ENCODE data around the gene ARL15.

ARL15 gene

DNA sequence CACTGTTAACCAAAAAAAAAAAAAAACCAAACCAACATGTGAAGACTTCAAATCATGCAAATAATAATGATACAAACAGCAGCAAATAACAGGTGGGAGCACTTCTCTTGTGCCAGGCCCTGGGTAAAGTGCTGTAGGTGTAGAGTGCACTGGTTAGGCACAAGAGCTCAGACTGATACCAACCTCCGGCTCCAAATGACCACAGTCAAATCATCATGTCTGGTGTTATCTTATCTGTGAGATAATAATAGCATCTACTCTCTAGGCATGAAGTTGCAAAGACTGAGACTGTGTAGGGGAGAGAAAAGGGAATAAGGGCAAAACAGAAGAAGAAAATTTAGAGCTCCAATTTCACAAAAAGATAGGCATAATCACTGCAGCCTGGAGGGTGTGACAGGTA is 159.5 kb downstream of the ARL15 start:
- no peak for DNase-seq (ENCODE audit: low read depth)

DNA sequence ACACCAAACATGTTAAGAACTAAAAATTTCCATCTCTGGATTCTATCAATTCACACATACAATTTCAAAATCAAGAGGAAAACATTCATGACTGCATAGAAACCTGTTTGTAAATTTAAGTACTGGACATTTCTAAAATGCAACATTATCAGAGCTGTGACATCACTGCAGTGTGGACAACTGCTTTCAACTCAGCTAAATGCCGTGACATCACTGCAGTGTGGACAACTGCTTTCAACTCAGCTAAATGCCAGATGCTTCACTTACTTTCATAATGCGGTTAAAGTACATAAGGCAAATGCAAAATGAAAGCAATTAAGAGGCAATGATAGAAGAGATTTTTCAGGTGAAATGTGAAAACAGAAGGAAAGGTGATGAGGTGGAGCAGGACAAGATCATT is 161.5 kb downstream of the ARL15 start:
- no peak for DNase-seq (ENCODE audit: low read depth)

DNA sequence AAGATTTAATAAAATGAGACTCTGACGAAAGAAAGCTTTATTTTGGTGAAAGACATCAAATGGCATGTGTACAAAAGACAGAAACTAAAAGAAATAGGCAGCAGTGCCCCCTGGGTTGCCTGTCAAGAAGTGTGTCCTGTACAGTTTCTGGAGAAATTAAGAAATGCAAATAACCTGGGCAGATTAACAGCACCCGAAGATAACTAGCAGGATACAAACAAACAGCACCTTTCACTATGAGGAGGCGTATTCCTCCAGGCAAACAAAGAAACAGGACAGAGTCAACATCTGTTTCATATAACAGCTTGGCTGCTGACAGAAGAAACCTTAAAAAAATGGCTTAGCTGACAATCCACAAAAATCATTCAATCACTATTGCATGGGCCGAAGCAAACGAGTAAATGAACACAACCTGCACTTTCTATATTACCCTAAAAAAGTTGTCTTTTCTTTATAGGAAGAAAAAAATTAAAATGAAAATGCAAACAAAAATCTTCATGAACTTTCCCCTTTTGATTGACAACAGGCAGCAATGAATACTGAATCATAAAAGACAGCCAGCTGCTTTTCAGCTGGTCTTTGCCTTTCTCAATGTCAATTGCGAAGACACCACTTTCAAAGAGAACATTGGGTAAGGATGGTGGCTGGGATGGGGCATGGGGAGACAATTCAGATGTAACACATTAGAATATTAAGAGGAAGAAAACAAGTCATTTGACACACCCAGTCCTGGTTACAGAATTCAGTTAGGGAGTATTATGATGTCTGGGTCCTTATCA is 162.1 kb downstream of the ARL15 start:
- DNase-seq (ENCODE audit: low read depth): no peak

DNA sequence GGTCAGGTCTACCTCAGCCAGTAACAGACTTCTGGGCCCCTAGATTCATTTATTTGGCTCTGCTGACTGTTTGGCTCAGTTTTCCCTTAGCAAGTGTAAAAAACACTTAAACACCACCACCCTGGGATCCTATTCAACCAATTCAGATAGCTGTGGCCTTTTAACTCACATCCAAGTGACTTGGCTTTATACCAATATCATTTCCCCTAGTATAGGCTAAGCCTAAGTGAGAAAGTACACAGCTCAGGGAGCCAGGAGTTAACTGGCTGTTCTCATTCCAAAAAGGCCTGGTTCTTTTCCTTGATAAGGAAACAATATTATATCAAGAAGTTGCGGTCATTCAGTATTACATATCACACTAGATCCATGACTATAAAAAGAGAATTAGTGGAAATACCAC is 163.5 kb downstream of the ARL15 start:
- no peak for DNase-seq (ENCODE audit: low read depth)

DNA sequence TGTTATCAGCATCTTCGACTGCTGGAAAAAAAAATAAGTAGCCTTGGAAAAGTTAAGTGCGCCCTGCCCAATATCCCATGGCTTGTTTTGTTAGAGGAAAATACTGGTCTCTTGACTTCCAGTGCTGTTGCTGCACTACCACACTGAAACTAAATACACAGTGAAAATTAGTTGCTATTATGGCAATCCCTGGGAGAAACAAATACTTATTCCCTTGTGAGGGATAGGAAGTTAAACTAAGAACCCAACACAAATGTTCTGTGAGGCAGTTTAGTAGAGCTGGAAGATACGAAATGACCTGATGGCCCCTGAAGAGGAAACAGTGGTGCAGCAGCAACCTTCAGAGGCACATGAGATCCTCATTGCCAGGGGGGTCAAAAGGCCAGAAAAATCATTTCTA is 164.0 kb downstream of the ARL15 start:
- DNase-seq (ENCODE audit: low read depth): no peak

DNA sequence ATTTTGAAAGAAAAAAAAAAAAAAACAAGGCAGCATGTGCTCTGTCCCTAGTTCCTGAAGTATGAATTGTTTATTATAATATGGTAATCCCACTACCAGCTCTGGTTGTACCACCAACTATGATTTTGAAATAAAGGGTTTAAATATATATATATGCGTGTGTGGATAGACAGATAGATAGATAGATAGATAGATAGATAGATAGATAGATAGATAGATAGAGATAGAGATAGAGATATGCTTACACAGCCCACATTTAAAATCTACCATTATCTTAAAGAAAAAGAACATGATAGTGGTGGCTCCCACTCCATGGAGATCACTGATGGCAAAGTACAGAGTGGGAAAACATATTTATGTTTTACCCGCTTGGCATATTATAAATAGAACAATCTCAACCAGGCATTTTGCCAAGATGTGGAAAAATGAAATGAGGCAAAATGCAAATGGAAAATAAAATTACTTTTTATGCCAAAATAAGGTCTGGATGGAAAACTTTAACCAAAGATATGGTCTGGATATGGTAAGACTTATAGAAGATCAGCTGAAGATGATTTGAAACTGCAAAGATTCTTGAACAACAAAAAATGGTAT is 170.0 kb downstream of the ARL15 start:
- DNase-seq (ENCODE audit: low read depth): no peak

DNA sequence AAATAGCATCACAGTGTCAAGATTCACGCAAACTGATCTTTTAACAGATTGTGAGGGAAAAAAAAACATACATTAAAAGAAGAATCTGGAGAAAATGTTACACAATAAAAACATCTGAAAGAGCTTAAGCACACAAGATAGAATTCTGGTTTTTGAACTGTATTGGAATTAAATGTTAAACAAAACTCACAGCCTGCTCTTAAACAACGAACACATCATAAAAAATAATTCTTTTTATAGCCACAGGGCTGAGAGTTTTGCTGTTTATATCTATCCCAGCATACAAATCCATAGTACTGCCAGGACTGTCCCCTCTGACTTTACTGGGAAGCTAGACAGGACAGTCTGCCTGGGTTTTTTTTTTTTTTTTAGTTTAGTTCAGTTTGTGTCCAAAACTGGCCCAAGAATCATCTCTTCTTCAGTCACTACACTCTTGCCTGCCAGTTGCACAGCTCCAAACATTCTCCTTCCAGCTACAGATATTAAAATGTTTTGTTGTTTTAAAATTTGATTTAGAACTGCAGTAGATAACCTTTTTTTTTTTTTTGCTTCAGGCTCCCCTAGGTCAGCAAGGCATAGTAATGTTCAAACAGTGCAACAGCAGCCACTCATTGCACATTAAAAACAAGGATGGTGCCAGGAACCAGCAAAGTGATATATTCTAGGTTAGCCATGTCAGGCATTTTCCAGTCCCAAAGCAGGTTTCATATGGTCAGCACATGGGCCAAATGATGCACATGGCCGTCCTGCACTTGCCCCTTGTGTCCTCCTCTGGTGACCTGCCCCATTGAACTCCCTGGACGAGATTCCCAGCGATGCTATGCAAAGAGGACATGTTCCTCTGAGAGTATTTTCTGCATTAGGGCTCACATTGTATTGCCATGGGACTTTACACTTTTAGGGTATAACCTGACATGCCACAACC is 173.6 kb downstream of the ARL15 start:
- DNase-seq (ENCODE audit: low read depth): no peak

DNA sequence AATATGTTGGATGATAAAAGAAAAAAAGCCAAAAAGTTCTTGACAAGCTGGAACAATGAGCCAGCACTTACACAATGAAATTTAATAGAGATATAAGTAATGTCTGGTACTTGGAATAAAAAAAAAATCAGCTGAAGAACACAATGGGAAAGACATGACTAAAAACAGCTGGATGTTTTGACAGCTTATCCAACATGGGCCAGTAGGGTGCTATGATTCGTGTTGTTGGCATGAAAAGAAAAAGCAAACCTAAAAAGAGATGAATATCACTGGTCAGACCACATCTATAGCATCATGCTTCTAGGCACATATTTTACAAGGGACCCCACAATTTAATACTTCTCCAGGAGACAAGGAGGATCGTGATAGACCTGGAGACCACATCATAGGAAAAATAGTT is 175.3 kb downstream of the ARL15 start:
- no peak for DNase-seq (ENCODE audit: low read depth)

DNA sequence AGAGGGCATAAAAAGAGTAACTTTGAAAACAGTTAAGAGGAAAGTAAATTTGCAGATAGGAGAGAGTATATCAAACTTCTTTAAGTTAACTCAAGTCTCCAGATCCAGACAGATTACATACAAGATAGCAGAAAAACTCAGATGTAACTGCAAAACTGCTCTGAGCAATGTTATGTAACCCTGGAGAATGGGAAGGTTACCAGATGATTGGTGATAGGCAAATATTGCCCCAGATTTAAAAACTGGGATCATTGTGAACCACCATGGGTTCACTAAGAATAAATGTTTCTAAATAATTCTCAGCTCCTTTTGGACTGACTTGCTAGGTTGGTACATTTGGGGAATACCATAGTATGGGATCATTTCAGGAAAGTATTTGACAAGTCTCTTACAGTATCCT is 176.5 kb downstream of the ARL15 start:
- no peak for DNase-seq (ENCODE audit: low read depth)

DNA sequence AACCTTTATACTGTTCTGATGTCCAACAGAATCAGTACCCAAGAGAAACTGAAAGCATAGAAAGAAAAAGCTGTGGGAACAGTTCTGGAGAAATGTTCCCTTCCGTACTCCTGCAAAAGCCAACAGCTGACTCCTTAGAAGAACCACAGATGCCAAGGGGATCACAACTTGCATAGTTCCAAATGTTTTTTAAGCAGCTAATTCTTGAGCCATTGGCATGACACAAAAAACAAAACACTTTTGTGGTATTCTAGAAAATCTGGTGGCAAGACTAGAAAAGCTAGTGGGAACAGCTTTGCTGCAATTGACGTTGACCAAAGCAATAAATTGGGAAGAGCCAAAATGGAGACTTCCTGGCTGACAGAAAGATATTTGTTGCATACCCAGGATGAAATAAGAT is 189.9 kb downstream of the ARL15 start:
- peak; percentile 30 for DNase-seq (ENCODE audit: low read depth)

DNA sequence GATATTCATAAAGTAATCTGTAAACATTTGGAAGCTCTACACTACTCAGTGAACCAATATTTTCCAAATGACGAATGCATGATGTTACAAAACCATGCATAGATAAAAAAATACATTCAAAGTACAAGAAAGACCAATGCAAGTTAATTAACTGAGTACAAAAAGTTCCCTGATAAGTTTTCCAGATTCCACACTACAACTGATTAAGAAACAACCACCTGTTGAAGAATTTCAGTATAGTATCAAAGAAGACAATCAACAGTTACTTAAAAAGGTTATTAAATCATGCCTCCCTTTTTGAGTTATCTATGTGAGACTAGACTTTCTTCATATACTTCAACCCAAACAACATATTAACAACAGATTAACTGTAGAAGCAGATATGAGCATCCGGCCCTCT is 192.4 kb downstream of the ARL15 start:
- no peak for DNase-seq (ENCODE audit: low read depth)

DNA sequence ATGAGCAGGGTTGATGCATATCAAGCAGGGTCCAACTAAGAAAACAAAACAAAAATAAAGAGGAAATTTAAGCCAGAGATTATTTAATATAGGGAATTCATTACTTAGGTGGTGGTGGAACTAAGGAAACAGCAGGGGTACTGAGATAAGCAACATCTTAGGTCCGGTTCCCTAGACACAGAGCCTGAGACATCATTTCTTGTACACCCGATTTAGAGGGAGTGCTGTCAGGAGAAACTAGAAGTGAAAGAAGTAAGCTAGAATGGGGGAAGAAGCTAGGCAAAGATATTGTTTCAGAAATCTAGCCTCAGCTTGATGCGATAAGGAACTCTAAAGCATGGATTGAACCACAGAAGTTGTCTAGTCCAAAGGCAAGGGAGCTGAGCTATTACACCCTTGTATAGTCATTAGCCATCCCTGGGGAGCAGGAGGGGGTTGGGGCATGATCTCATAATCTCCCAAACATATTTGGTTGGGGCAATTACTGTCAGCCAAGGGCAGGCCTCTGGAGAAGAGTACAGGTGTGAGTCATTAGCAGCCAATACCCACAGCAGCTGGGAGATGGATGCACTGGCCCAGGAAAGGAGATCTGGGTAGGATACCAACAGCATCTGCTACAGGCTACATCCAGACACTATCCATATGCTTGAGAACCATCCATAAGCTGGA is 194.5 kb downstream of the ARL15 start:
- no peak for DNase-seq (ENCODE audit: low read depth)

DNA sequence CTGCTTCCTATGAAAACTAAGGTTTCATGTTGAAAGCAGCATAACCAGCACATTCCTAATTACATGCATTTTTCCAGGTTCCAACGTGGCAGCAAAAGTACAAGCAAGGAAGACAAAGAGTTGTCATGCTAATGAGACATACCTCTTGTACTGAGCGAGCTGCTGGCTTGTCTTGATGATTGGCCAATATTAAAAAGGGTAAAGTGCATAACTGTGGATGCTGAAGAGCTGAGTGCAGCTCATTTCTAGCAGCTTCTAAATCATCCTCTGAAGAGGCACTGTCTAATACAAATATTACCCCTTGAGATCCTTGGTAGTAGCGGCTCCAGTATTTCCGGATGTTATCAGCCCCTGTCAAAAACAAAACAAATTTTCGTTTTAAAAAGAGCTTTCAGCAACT is 197.3 kb downstream of the ARL15 start:
- DNase-seq (ENCODE audit: low read depth): no peak

DNA sequence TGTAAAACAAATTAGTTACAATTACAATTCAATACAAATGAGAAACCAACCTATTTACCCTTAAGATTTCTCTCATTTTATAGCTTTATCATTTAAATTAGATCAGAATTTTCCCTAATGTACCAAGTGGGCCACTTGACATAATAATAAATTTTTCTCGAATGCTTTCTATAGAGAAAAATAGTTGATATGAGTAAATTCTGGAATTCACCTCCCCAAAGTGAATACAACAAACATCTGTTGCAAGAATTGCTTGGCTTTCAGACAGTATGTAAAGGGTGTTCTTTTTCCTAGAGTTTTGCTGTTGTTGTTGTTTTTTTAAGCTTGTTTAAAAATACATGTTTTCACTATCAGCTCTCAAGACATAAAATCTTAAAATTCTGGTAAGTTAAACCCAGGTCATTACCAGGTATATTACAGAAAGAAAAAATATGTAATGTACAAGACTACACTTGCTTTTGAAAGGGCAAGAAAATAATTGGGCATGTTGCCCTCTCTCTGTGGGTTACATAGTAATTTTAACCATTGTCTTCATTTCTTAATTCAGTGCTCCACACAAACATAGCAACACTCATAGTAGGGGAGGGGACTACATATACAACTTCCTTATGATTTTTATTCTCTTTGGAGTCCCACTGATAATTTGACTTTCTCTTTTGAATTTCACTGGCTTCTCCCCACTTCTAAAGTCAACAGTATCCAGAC is 200.6 kb downstream of the ARL15 start:
- DNase-seq (ENCODE audit: low read depth): no peak

DNA sequence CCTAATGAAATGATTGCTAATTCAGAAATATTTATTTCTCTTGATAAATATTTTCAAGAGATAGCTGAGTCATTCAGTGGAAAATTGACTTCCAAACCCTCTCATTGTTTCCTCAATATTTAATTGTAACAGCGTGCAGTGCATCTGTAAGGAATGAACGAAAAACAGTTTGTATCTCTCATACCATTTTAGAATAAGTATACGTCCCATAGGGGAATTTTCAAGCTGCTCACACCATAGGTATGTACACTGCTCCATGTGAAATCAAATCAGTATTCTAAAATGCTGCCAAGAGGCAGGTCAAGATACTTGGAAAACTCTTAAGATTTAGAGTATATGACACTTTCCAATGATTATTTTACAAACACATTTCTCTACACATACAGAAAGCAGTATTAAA is 202.2 kb downstream of the ARL15 start:
- no peak for DNase-seq (ENCODE audit: low read depth)

DNA sequence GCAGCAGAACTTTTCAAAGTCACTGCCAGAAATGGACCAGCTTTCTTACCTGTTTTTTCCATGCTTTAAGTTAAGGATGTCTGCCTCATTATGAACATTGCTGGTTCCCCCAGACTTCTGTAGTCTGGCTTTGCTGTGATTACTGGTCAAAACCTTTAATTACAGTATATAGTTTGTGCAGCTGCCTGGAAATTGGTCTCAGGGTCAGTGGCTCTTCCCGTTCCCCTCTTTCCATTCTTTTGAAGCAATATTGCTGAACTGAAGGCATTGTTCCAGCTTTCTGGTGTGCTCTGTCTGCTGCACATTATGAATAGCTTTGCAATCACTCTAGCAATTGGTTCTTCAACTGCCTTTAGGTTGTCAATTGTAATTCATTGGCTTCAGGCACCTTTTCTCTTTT is 206.5 kb downstream of the ARL15 start:
- no peak for DNase-seq (ENCODE audit: low read depth)

DNA sequence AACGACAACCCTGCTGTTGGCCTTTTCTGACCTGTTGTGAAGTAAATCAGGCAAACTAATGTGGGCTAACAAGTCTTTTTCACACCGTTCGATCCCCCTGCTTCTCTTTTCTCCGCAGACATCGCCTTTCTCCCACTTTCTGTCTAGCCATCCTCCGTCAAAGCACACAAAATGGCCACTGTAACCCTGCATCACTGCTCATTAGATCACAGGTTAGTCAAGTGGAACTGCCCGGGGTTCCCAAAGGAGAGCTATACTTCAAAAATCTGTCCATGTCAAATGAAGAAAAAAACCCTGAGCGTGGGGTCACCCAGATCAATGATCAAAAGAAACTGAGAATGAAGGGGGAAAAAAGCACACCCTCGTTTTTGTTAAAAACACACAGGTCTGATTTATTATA is 212.1 kb downstream of the ARL15 start:
- no peak for DNase-seq (ENCODE audit: low read depth)

DNA sequence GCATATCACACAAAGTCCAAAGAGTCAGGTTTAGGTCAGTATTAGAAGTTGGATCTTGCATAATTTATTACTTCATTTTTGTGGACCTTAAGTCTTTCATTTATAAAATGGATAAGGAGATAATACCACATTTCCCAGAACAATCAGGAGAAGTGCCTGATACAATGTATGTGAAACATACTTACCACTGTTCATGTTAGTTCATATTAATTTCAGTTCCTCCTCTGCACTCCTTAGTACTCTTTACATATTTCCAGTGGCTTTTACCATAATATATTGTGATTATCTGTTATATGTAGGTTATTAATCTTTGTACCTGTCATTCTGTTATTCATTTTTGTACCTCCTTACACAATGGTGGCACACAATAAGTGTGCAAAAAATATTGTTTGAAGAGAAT is 214.4 kb downstream of the ARL15 start:
- DNase-seq (ENCODE audit: low read depth): no peak

DNA sequence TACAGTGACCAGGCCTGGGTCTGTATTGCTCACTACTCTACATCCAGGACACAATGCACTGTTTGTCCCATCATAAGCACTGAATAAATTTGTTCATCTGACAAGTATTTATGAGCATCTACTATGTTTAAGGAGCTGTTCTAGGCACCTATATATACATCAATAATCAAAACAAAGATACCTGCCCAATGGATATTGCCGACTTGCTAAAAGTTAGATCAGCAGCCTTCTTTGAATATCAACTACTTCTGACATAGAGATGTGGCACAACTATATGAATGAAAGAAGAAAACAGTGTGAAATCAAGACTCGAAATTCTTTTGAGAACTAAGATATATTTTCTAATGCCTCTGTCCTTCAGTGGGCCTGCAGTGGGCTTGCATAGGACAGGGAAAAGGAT is 215.7 kb downstream of the ARL15 start:
- DNase-seq (ENCODE audit: low read depth): no peak

DNA sequence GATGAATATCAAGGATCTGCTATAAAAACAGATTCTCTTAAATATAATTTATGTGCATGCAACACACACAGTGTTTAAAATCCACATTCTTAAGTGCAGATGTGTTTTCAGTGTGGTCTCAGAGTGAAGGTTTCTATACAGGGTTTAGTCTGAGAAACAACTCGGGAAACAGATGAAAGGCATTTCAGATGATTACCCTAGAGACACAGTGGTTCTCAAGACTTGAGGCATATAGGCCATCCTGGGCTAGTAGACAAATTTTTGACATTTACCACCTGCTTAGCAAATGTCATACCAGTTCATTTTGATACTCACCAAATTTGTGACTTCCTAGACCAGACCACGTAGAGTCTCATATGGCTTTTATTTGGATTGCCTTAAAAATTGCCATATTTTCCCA is 216.5 kb downstream of the ARL15 start:
- no peak for DNase-seq (ENCODE audit: low read depth)

DNA sequence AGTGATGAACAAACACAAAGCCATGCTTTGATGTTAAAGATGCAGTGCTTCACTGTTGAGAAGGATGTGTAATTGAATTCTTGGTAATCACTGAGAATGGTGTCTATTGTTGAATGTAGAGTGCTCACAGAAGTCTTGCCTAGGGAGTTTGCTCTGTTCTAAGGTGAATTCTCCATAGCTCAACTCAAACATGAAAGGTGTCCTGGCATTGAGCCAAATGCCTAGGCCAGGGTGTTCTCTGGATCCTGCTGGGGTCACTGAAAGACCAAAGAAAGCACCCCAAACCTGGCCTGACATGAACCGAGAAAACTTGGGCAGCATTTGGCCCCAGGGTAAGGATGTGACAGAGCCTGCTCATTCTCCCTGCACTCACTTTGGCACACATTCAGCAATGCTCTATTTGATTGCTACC is 217.3 kb downstream of the ARL15 start:
- DNase-seq (ENCODE audit: low read depth): no peak

Measured in GM04503 (cell line).